GM21528 (cell line): ENCODE data around the gene TTK.
A peak's percentile ranks its signal among the peaks of the same experiment; 100 is the strongest.

Source experiments
- ATAC-seq: cut with Tn5 transposase; IDR thresholded peaks from one replicate; pipeline ENCODE4 v1.9.1; 2021; ENCODE audit warnings: mild to moderate bottlenecking, moderate library complexity; ENCODE audit not compliant: unreplicated experiment, low FRiP score

The TTK gene

GRCh38 chr6:80004173-80005072, at the start of gene TTK:
TTK (plus strand) TSS chr6:80004649; CDS start chr6:80005844, 1,195 bp downstream.
- ATAC-seq, result peak; percentile 100

GRCh38 chr6:79954849-79955248, 49.6 kb upstream of the TTK start:
- ATAC-seq, result no peak

- no peak for ATAC-seq
Observed at GRCh38 chr6:79964607-79965081, 39.8 kb upstream of the TTK start.

- ATAC-seq, result no peak
Observed at GRCh38 chr6:79967178-79967577, 37.3 kb upstream of the TTK start.

- no peak for ATAC-seq
Observed at GRCh38 chr6:79969784-79970183, 34.7 kb upstream of the TTK start.

- ATAC-seq, result no peak
Observed at GRCh38 chr6:79971193-79971592, 33.3 kb upstream of the TTK start.

- ATAC-seq, result no peak
Observed at GRCh38 chr6:79981652-79982051, 22.8 kb upstream of the TTK start.

GRCh38 chr6:79984261-79984660, 20.2 kb upstream of the TTK start:
- peak; percentile 57 for ATAC-seq

- ATAC-seq, result no peak
Observed at GRCh38 chr6:79985128-79985527, 19.3 kb upstream of the TTK start.

GRCh38 chr6:79989641-79990040, 14.8 kb upstream of the TTK start:
- ATAC-seq, result no peak

GRCh38 chr6:79993012-79993910, 11.2 kb upstream of the TTK start:
- ATAC-seq, result no peak

GRCh38 chr6:79993911-79994309, 10.5 kb upstream of the TTK start:
- ATAC-seq, result no peak

- no peak for ATAC-seq
Observed at GRCh38 chr6:79997728-79998127, 6.7 kb upstream of the TTK start.

GRCh38 chr6:80001337-80001736, 3.1 kb upstream of the TTK start:
- ATAC-seq, result no peak

- ATAC-seq, result peak; percentile 24
Observed at GRCh38 chr6:80003826-80004172, 650 bp upstream of the TTK start.

- ATAC-seq, result no peak
Observed at GRCh38 chr6:80005406-80005805, 957 bp downstream of the TTK start.

GRCh38 chr6:80006541-80006940, 2.1 kb downstream of the TTK start:
- ATAC-seq, result no peak

GRCh38 chr6:80009531-80009930, 5.1 kb downstream of the TTK start:
- ATAC-seq, result no peak

- no peak for ATAC-seq
Observed at GRCh38 chr6:80010288-80010687, 5.8 kb downstream of the TTK start.

GRCh38 chr6:80015839-80016435, 11.5 kb downstream of the TTK start:
- ATAC-seq, result no peak
